K562 (cell line): Measurements from ENCODE around the gene NEMP2. TPM values are rescaled to one million over a fixed set of nuclear protein-coding genes. Genes with fewer than 3 reads are reported as not detected.
A peak's percentile ranks its signal among the peaks of the same experiment; 100 is the strongest.

Experiments used
- ATF7 ChIP-seq: fragments of 450-650 bp; IDR thresholded peaks from 2 replicates; pipeline ENCODE4 v1.7.1; 2014; ENCODE audit warnings: mild to moderate bottlenecking, moderate library complexity
- CBFB ChIP-seq: sonication (generic); formaldehyde crosslinking; IDR thresholded peaks from 2 replicates; pipeline ENCODE4 v1.4.0; 2020; ENCODE audit warnings: mild to moderate bottlenecking, missing genetic modification reagents
- CREB5 ChIP-seq: fragments of 250-450 bp; sonication (Bioruptor Pico); IDR thresholded peaks from 2 replicates; pipeline ENCODE4 v1.5.0; 2020; ENCODE audit warnings: mild to moderate bottlenecking
- DACH1 ChIP-seq: fragments of 450-650 bp; IDR thresholded peaks from 2 replicates; pipeline ENCODE4 v1.6.1; 2018; ENCODE audit not compliant: partially characterized antibody
- ELK1 ChIP-seq: sonication (generic); formaldehyde crosslinking; IDR thresholded peaks from 2 replicates; pipeline ENCODE4 v1.8.1; 2022; ENCODE audit warnings: missing genetic modification reagents
- HNRNPH1 ChIP-seq: fragments of 200-400 bp; formaldehyde crosslinking; optimal IDR thresholded peaks from 2 replicates; pipeline ENCODE3; 2017; ENCODE audit warnings: low read depth, mild to moderate bottlenecking, low read length, moderate library complexity
- HNRNPK ChIP-seq: fragments of 200-400 bp; formaldehyde crosslinking; IDR thresholded peaks from one replicate; pipeline ENCODE4 v1.6.1; 2018; ENCODE audit warnings: mild to moderate bottlenecking, low read depth, low read length; ENCODE audit not compliant: poor library complexity, severe bottlenecking
- MCM3 ChIP-seq: fragments of 450-650 bp; IDR thresholded peaks from 2 replicates; pipeline ENCODE4 v1.6.1; 2016
- NFRKB ChIP-seq: fragments of 450-650 bp; IDR thresholded peaks from 2 replicates; pipeline ENCODE4 v1.6.1; 2016; ENCODE audit warnings: low read depth
- POLR2AphosphoS5 ChIP-seq: IDR thresholded peaks from 2 replicates; pipeline ENCODE4 v1.6.1; 2011; ENCODE audit warnings: mild to moderate bottlenecking, low read depth, low read length, moderate library complexity; ENCODE audit not compliant: control insufficient read depth, insufficient read depth
- SMARCA4 ChIP-seq: fragments of 450-650 bp; IDR thresholded peaks from 2 replicates; pipeline ENCODE4 v1.6.1; 2016
- TCF7 ChIP-seq: sonication (generic); IDR thresholded peaks from 2 replicates; pipeline ENCODE4 v1.6.1; 2016; ENCODE audit warnings: antibody characterized with exemption, borderline replicate concordance
- TCFL5 ChIP-seq: fragments of 250-450 bp; sonication (Bioruptor Pico); conservative IDR thresholded peaks from 2 replicates; pipeline ENCODE4 v1.6.1; 2021; ENCODE audit warnings: mild to moderate bottlenecking, moderate library complexity, matching md5 sums
- WHSC1 ChIP-seq: IDR thresholded peaks from one replicate; pipeline ENCODE4 v1.6.1; 2012; ENCODE audit warnings: low read length, control low read depth, inconsistent platforms
- YY1 ChIP-seq, 3 experiments: IDR thresholded peaks; 2 replicates each; pipeline ENCODE4 v1.6.1; 2011; ENCODE audit warnings: low read length in 2 of 3, mild to moderate bottlenecking in 2 of 3, moderate library complexity in 2 of 3, borderline replicate concordance in 1 of 3, control low read depth in 1 of 3, low read depth in 1 of 3; ENCODE audit not compliant: insufficient read depth in 3 of 3, insufficient replicate concordance in 2 of 3, control insufficient read depth in 1 of 3, insufficient read length in 1 of 3; ENCODE audit errors: extremely low read depth in 1 of 3
- ZBED1 ChIP-seq: IDR thresholded peaks from 2 replicates; pipeline ENCODE4 v1.6.1; 2014
- ZBTB33 ChIP-seq: sonication (generic); formaldehyde crosslinking; IDR thresholded peaks from 2 replicates; pipeline ENCODE4 v1.8.1; 2023; ENCODE audit warnings: mild to moderate bottlenecking, missing genetic modification reagents
- ZKSCAN1 ChIP-seq: fragments of 150-350 bp; IDR thresholded peaks from 2 replicates; pipeline ENCODE4 v1.6.1; 2016; ENCODE audit warnings: low read depth, low read length
- ZMIZ1 ChIP-seq, 2 experiments: fragments of 150-350 bp in 1 of 2; IDR thresholded peaks; 2 replicates each; pipeline ENCODE4 v1.6.1; 2012 to 2016; ENCODE audit warnings: low read depth in 2 of 2, low read length in 2 of 2, mild to moderate bottlenecking in 1 of 2, moderate library complexity in 1 of 2
- ZNF277 ChIP-seq: fragments of 250-450 bp; sonication (Bioruptor Pico); IDR thresholded peaks from 2 replicates; pipeline ENCODE4 v1.8.0; 2022; ENCODE audit warnings: inconsistent platforms, mild to moderate bottlenecking, moderate library complexity, borderline replicate concordance
- polyA plus RNA-seq, 8 experiments: library from polyadenylated mRNA; depleted of rRNA in 4 of 8; stranded (reverse) in 5 of 8; unstranded in 3 of 8; fragments of >200 nt; fragmentation: Nextera tagmentation in 2 of 8; fragmentation: Illumina TruSeq in 1 of 8; extraction: Ambion mirVana in 2 of 8; extraction: Trizol in 1 of 8; gene quantifications; 2 replicates each; pipeline versions ENCODE4 v1.2.1 to v1.2.3, GENCODE V29; 2011 to 2014; ENCODE audit warnings: inconsistent platforms in 1 of 8, missing spikeins in 1 of 8
- total RNA-seq, 7 experiments: library from RNA; depleted of rRNA in 6 of 7; stranded (reverse); fragments of >200 nt in 6 of 7; fragmentation: Illumina TruSeq in 2 of 7; extraction: Trizol in 2 of 7; gene quantifications; 2 replicates each; pipeline versions ENCODE4 v1.2.1 to v1.2.3, GENCODE V29; 2011 to 2021; ENCODE audit warnings: low replicate concordance in 1 of 7

NEMP2 gene
- total and polyA plus RNA-seq, 9 of the 15 experiments (the other 6 are each of a cell fraction or from before 2014, with no cell fraction given), result 0.32 to 3.0 (median 1.7) TPM

GRCh38 chr2:190462611-190463010 lies 71.9 kb downstream of the NEMP2 start (continued):
- no peak for TF ChIP-seq CREB5 (CRISPR knock-in tag)
- no peak for TF ChIP-seq ZBED1
- TF ChIP-seq DACH1, result no peak
- TF ChIP-seq YY1 (IDR thresholded peaks at IDR 0.05; ENCODE audit: borderline replicate concordance in 1 of 3, control insufficient read depth in 1 of 3, extremely low read depth in 1 of 3, insufficient read depth in 3 of 3, insufficient read length in 1 of 3, insufficient replicate concordance in 2 of 3, low read depth in 1 of 3, low read length in 2 of 3), result no peak
- no peak for TF ChIP-seq ZKSCAN1
- no peak for TF ChIP-seq NFRKB
- TF ChIP-seq ELK1 (CRISPR knock-in tag), result no peak
- no peak for TF ChIP-seq CBFB
- TF ChIP-seq TCFL5 (CRISPR knock-in tag), result no peak
- no peak for TF ChIP-seq HNRNPH1
- TF ChIP-seq POLR2AphosphoS5, result peak; percentile 64; the same call in 1 of the 2 replicates
- no peak for TF ChIP-seq WHSC1
- no peak for TF ChIP-seq TCF7
- TF ChIP-seq ZBTB33 (CRISPR knock-in tag), result no peak
- TF ChIP-seq MCM3, result no peak
- no peak for TF ChIP-seq ZNF277 (CRISPR knock-in tag)
- peak in 1 of 2 experiments; percentile 63; a peak in 1 of 4 replicates for TF ChIP-seq ZMIZ1 (IDR thresholded peaks at IDR 0.05; ENCODE audit: low read depth in 2 of 2, low read length in 2 of 2)
- TF ChIP-seq HNRNPK, result no peak
- peak; percentile 83 for TF ChIP-seq SMARCA4
- TF ChIP-seq ATF7, result peak; percentile 21; the same call in 1 of the 2 replicates
